HEK293 (cell line): Measurements from ENCODE around the gene CD300LF.

Experiments
- CTCF ChIA-PET: fragments of 350-600 bp; formaldehyde crosslinking; extraction: SDS; loops from one replicate; lab custom pipeline; 2021; ENCODE audit warnings: antibody characterized with exemption; lab: Yijun Ruan, JAX
- POLR2A ChIA-PET: fragments of 300-600 bp; formaldehyde crosslinking; extraction: SDS; loops from one replicate; lab custom pipeline; 2020; ENCODE audit warnings: antibody characterized with exemption, inconsistent platforms; lab: Yijun Ruan, JAX
- H3K27ac ChIP-seq: fragments of 200-500 bp; sonication (Bioruptor generic); 2 replicates; pipeline ENCODE4 v1.5.1; 2014; ENCODE audit warnings: low read depth, low read length, control low read depth, inconsistent platforms; ENCODE audit errors: extremely low read depth
- H3K36me3 ChIP-seq, 2 experiments: fragments of 200-500 bp in 1 of 2; sonication (Bioruptor generic) in 1 of 2; 1 replicate in 1 of 2; 2 replicates in 1 of 2; pipeline ENCODE4 v1.5.1; 2014 to 2017; ENCODE audit warnings: inconsistent platforms in 2 of 2, low read length in 2 of 2; ENCODE audit not compliant: control insufficient read depth in 2 of 2, insufficient read depth in 1 of 2
- H3K4me1 ChIP-seq: fragments of 200-500 bp; sonication (Bioruptor generic); 2 replicates; pipeline ENCODE4 v1.5.1; 2014; ENCODE audit warnings: mild to moderate bottlenecking, low read length, inconsistent platforms; ENCODE audit not compliant: control insufficient read depth, insufficient read depth
- H3K4me3 ChIP-seq: 2 replicates; pipeline ENCODE4 v1.5.1; 2011; ENCODE audit warnings: low read depth, mild to moderate bottlenecking, control low read depth, low read length, moderate library complexity
- H3K9me3 ChIP-seq: fragments of 200-500 bp; sonication (Bioruptor generic); 2 replicates; pipeline ENCODE4 v1.5.1; 2014; ENCODE audit warnings: low read depth, low read length, inconsistent platforms; ENCODE audit not compliant: control insufficient read depth, insufficient read depth
- EGR2 ChIP-seq: fragments of 450-650 bp; formaldehyde crosslinking; IDR thresholded peaks from 2 replicates; pipeline ENCODE4 v1.5.1; 2016; ENCODE audit warnings: low read depth, missing biosample characterization, missing genetic modification characterization
- GLI2 ChIP-seq: fragments of 450-650 bp; formaldehyde crosslinking; IDR thresholded peaks from 2 replicates; pipeline ENCODE4; 2017; ENCODE audit warnings: missing biosample characterization, missing genetic modification characterization, low read depth, borderline replicate concordance
- HOXC10 ChIP-seq: sonication (generic); formaldehyde crosslinking; IDR thresholded peaks from 2 replicates; pipeline ENCODE4 v1.8.1; 2023; ENCODE audit warnings: mild to moderate bottlenecking, missing genetic modification reagents
- MYNN ChIP-seq: fragments of 450-650 bp; formaldehyde crosslinking; IDR thresholded peaks from 2 replicates; pipeline ENCODE4 v1.5.1; 2016; ENCODE audit warnings: missing biosample characterization, missing genetic modification characterization, borderline replicate concordance
- OVOL3 ChIP-seq: fragments of 450-650 bp; formaldehyde crosslinking; IDR thresholded peaks from 2 replicates; pipeline ENCODE4 v1.5.1; 2016; ENCODE audit warnings: missing biosample characterization, missing genetic modification characterization
- RBAK ChIP-seq: fragments of 450-650 bp; formaldehyde crosslinking; IDR thresholded peaks from 2 replicates; pipeline ENCODE4 v1.5.1; 2016; ENCODE audit warnings: missing biosample characterization, missing genetic modification characterization
- REPIN1 ChIP-seq: fragments of 450-650 bp; formaldehyde crosslinking; IDR thresholded peaks from 2 replicates; pipeline ENCODE4 v1.5.1; 2017; ENCODE audit warnings: missing biosample characterization, missing genetic modification characterization, low read depth
- SP7 ChIP-seq: fragments of 450-650 bp; formaldehyde crosslinking; IDR thresholded peaks from 2 replicates; pipeline ENCODE4 v1.5.1; 2016; ENCODE audit warnings: missing biosample characterization, missing genetic modification characterization
- ZBTB48 ChIP-seq: fragments of 450-650 bp; formaldehyde crosslinking; IDR thresholded peaks from 2 replicates; pipeline ENCODE4 v1.5.1; 2016; ENCODE audit warnings: missing biosample characterization, missing genetic modification characterization
- ZEB2 ChIP-seq: fragments of 450-650 bp; formaldehyde crosslinking; IDR thresholded peaks from 2 replicates; pipeline ENCODE4 v1.5.1; 2016; ENCODE audit warnings: missing biosample characterization, missing genetic modification characterization
- ZNF174 ChIP-seq: fragments of 450-650 bp; formaldehyde crosslinking; IDR thresholded peaks from 2 replicates; pipeline ENCODE4 v1.5.0; 2017; ENCODE audit warnings: missing biosample characterization, mild to moderate bottlenecking, missing genetic modification characterization
- ZNF202 ChIP-seq: fragments of 450-650 bp; formaldehyde crosslinking; IDR thresholded peaks from 2 replicates; pipeline ENCODE4 v1.5.1; 2016; ENCODE audit warnings: missing biosample characterization, missing genetic modification characterization, borderline replicate concordance
- ZNF248 ChIP-seq: fragments of 450-650 bp; formaldehyde crosslinking; IDR thresholded peaks from 2 replicates; pipeline ENCODE4 v1.5.1; 2017; ENCODE audit warnings: missing biosample characterization, missing genetic modification characterization
- ZNF324 ChIP-seq: fragments of 450-650 bp; formaldehyde crosslinking; IDR thresholded peaks from 2 replicates; pipeline ENCODE4 v1.5.1; 2016; ENCODE audit warnings: missing biosample characterization, missing genetic modification characterization
- ZNF350 ChIP-seq: fragments of 450-650 bp; formaldehyde crosslinking; IDR thresholded peaks from 2 replicates; pipeline ENCODE4 v1.5.0; 2017; ENCODE audit warnings: missing biosample characterization, mild to moderate bottlenecking, missing genetic modification characterization
- ZNF416 ChIP-seq: fragments of 450-650 bp; formaldehyde crosslinking; IDR thresholded peaks from 2 replicates; pipeline ENCODE4 v1.5.1; 2016; ENCODE audit warnings: missing biosample characterization, missing genetic modification characterization
- ZNF423 ChIP-seq: fragments of 450-650 bp; formaldehyde crosslinking; IDR thresholded peaks from 2 replicates; pipeline ENCODE4 v1.5.1; 2016; ENCODE audit warnings: missing biosample characterization, missing genetic modification characterization
- ZNF48 ChIP-seq: fragments of 450-650 bp; formaldehyde crosslinking; IDR thresholded peaks from 2 replicates; pipeline ENCODE4 v1.5.1; 2016; ENCODE audit warnings: missing biosample characterization, missing genetic modification characterization
- ZNF529 ChIP-seq: fragments of 450-650 bp; formaldehyde crosslinking; IDR thresholded peaks from 2 replicates; pipeline ENCODE4 v1.5.1; 2017; ENCODE audit warnings: missing genetic modification characterization, missing biosample characterization; ENCODE audit not compliant: insufficient replicate concordance
- ZNF530 ChIP-seq: fragments of 450-650 bp; formaldehyde crosslinking; IDR thresholded peaks from 2 replicates; pipeline ENCODE4 v1.5.1; 2016; ENCODE audit warnings: low read depth, missing biosample characterization, missing genetic modification characterization
- ZNF560 ChIP-seq: fragments of 450-650 bp; formaldehyde crosslinking; IDR thresholded peaks from 2 replicates; pipeline ENCODE4 v1.5.1; 2017; ENCODE audit warnings: missing biosample characterization, missing genetic modification characterization, borderline replicate concordance
- ZNF561 ChIP-seq: fragments of 450-650 bp; IDR thresholded peaks from 2 replicates; pipeline ENCODE4 v1.5.1; 2018; ENCODE audit warnings: missing biosample characterization, missing genetic modification characterization, borderline replicate concordance
- ZNF596 ChIP-seq: fragments of 450-650 bp; IDR thresholded peaks from 2 replicates; pipeline ENCODE4 v1.5.0; 2018; ENCODE audit warnings: missing biosample characterization, mild to moderate bottlenecking, missing genetic modification characterization, moderate library complexity
- ZNF624 ChIP-seq: fragments of 450-650 bp; formaldehyde crosslinking; IDR thresholded peaks from 2 replicates; pipeline ENCODE4 v1.5.1; 2017; ENCODE audit warnings: missing biosample characterization, missing genetic modification characterization
- ZNF654 ChIP-seq: fragments of 450-650 bp; formaldehyde crosslinking; IDR thresholded peaks from 2 replicates; pipeline ENCODE4 v1.5.1; 2016; ENCODE audit warnings: low read depth, missing biosample characterization, missing genetic modification characterization
- ZNF776 ChIP-seq: fragments of 450-650 bp; formaldehyde crosslinking; IDR thresholded peaks from 2 replicates; pipeline ENCODE4 v1.5.0; 2017; ENCODE audit warnings: missing biosample characterization, missing genetic modification characterization, borderline replicate concordance
- ZXDB ChIP-seq: fragments of 450-650 bp; formaldehyde crosslinking; IDR thresholded peaks from 2 replicates; pipeline ENCODE4 v1.5.1; 2016; ENCODE audit warnings: missing biosample characterization, missing genetic modification characterization
- TF ChIP-seq, protein P1 (sequence below): fragments of 450-650 bp; formaldehyde crosslinking; IDR thresholded peaks from 2 replicates; pipeline ENCODE4 v1.5.1; 2017; ENCODE audit warnings: missing biosample characterization, missing genetic modification characterization
- TF ChIP-seq, protein P2 (sequence below): fragments of 450-650 bp; formaldehyde crosslinking; IDR thresholded peaks from 2 replicates; pipeline ENCODE4 v1.5.1; 2016; ENCODE audit warnings: missing biosample characterization, missing genetic modification characterization

The CD300LF gene

DNA sequence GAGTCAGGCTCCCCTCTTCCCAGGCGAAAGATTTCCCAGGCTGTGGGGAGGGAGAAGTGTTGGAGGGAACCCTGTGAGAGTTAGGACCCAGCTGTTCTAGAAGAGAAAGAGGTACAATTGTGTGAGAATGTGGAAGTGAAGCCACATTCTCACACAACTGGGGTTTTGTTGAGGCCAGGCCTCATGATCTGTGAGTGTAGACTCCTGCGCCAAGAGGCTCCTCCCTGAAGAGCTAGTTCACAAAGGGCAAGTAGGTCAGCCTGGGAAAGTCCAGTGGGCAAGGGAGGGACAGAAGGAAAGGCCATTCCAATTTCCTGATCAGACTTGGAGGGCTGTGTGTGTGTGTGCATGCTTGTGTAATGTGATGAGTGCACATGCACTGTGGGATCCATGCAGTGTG lies 15.2 kb downstream of the CD300LF start:
- ChIA-PET POLR2A (interaction anchor here (0.5 kb wide), 1 partner anchor 79 kb away, joined by 3 read pairs; the partner anchor contains the start of gene NAT9), CTCF (no interaction called here)
- Histone ChIP-seq H3K9me3 (no peaks in the 10 kb centered on the region), H3K4me1 (no peaks in the 10 kb centered on the region), H3K4me3 (no peak overlapping the region), H3K36me3 (no peaks in the 10 kb centered on the region), H3K27ac (no peak overlapping the region)
- no peak for TF ChIP-seq RBAK (tag by site-specific recombination)
- no peak for TF ChIP-seq GLI2
- no peak for TF ChIP-seq ZNF776 (tag by site-specific recombination)
- TF ChIP-seq, protein P1, sequence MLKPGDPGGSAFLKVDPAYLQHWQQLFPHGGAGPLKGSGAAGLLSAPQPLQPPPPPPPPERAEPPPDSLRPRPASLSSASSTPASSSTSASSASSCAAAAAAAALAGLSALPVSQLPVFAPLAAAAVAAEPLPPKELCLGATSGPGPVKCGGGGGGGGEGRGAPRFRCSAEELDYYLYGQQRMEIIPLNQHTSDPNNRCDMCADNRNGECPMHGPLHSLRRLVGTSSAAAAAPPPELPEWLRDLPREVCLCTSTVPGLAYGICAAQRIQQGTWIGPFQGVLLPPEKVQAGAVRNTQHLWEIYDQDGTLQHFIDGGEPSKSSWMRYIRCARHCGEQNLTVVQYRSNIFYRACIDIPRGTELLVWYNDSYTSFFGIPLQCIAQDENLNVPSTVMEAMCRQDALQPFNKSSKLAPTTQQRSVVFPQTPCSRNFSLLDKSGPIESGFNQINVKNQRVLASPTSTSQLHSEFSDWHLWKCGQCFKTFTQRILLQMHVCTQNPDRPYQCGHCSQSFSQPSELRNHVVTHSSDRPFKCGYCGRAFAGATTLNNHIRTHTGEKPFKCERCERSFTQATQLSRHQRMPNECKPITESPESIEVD, result no peak
- TF ChIP-seq, protein P2, sequence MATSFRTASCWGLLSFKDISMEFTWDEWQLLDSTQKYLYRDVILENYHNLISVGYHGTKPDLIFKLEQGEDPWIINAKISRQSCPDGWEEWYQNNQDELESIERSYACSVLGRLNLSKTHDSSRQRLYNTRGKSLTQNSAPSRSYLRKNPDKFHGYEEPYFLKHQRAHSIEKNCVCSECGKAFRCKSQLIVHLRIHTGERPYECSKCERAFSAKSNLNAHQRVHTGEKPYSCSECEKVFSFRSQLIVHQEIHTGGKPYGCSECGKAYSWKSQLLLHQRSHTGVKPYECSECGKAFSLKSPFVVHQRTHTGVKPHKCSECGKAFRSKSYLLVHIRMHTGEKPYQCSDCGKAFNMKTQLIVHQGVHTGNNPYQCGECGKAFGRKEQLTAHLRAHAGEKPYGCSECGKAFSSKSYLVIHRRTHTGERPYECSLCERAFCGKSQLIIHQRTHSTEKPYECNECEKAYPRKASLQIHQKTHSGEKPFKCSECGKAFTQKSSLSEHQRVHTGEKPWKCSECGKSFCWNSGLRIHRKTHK (tag by site-specific recombination), result no peak
- no peak for TF ChIP-seq ZEB2 (tag by site-specific recombination)
- TF ChIP-seq ZNF529 (tag by site-specific recombination), result no peak
- TF ChIP-seq ZNF560 (tag by site-specific recombination), result no peak
- TF ChIP-seq ZNF350, result no peak
- TF ChIP-seq EGR2 (tag by site-specific recombination), result no peak
- TF ChIP-seq HOXC10 (CRISPR knock-in tag), result no peak
- TF ChIP-seq ZNF561 (tag by site-specific recombination), result no peak
- TF ChIP-seq ZBTB48 (tag by site-specific recombination), result no peak

DNA sequence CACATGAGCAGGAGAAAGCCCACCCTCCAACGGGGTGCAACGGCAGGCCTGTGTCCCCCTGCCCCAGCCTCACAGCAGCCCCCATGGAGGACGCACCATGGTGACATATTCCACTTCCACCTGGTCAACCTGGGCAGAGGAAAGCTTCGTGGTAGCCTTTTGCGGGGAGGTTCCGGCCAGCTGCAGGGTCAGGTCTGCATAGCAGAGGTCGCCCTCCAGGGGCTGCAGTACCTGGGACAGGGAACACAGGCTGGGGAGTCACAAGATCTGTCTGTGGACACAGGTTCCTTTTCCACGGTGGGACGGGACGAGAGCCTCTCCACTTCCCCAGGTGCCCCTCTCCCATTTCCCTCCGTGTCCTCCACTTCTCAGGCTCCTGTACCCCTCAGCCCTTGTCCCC lies 17.1 kb downstream of the CD300LF start:
- no peak overlapping the region for H3K27ac ChIP-seq
- no peaks in the 10 kb centered on the region for H3K4me1 ChIP-seq
- TF ChIP-seq ZXDB (tag by site-specific recombination) (no peak), ZNF174 (tag by site-specific recombination) (no peak), ZNF248 (no peak), ZNF624 (tag by site-specific recombination) (no peak), ZNF202 (tag by site-specific recombination) (no peak), OVOL3 (tag by site-specific recombination) (no peak), ZNF416 (tag by site-specific recombination) (no peak), ZNF48 (no peak), MYNN (no peak), ZNF596 (tag by site-specific recombination) (no peak), SP7 (no peak), ZNF324 (tag by site-specific recombination) (no peak), ZNF530 (tag by site-specific recombination) (no peak), REPIN1 (tag by site-specific recombination) (no peak), ZNF654 (tag by site-specific recombination) (no peak), ZNF776 (tag by site-specific recombination) (no peak), ZNF423 (no peak)
- H3K9me3 ChIP-seq, result no peaks in the 10 kb centered on the region
- CTCF ChIA-PET, result interaction anchor here (1.3 kb wide), 1 partner anchor 24 kb away, joined by 4 read pairs; no protein-coding TSS in a partner anchor
- no peaks in the 10 kb centered on the region for H3K36me3 ChIP-seq
- H3K4me3 ChIP-seq, result no peak overlapping the region
- POLR2A ChIA-PET, result no interaction called here
